GM18907 (cell line): Measurements from ENCODE around the gene EDN2.

Source experiments
- ATAC-seq: cut with Tn5 transposase; IDR thresholded peaks from one replicate; pipeline ENCODE4 v1.9.1; 2021; ENCODE audit warnings: mild to moderate bottlenecking, moderate library complexity; ENCODE audit not compliant: unreplicated experiment

EDN2 gene

DNA sequence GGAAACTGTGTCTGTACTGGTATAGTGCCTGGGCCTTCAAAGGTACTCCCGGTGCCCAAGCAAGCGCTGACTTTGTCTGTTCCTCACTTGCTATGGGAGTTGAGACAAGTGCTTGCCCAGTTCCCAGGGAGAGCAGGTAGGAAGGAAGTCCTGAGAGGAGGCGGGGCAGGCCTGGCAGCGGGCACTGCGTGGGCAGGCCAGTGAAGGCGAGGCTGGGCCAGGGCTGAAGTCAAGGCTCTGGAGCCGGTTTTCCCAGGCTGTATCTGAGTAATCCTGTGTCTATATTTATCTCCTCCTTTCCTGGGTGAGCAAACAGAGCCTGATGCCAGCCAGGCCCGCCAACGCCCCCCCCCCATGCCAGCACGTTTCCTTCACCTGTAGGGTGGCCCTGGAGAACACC lies 15.9 kb upstream of the EDN2 start:
- no peak for ATAC-seq

DNA sequence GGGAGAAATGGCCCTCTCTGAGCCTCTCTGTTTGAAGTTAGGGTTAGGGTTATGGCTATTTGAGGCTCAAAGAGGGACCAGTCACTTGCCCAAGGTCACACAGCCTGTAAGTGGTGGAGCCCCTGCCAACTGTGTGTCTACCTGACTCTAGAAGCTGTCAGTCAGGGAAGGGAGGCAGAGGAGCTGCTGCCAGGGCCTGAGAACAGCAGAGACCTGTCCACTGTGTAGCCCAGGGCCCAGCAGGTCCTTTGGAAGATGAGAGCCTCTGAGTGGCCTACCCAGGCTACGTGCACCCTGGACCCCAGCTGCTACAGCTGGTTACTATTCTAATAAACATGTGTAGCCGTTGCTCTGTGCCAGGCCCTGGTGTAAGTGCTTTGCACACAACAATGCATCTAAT lies 15.1 kb upstream of the EDN2 start:
- ATAC-seq, result no peak

DNA sequence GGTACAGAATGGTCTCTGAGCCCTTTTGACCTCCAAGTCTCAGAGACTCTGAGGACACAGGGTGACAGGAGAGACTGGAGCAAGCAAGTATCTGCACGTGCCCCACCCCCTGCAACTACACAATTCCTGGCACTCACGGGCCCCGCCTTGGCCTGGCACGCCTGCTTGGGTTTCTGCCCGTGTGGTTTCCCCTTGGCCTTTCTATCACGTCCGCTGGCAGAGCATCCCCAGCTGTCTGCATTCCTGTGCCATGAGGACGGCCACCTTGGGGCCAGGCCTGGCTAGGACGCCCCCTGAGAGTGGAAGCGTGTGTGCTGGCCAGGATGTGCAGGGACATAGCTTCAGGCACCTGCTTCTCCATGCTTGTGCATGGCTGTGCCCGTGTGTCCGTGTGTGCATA lies 14.3 kb upstream of the EDN2 start:
- no peak for ATAC-seq

DNA sequence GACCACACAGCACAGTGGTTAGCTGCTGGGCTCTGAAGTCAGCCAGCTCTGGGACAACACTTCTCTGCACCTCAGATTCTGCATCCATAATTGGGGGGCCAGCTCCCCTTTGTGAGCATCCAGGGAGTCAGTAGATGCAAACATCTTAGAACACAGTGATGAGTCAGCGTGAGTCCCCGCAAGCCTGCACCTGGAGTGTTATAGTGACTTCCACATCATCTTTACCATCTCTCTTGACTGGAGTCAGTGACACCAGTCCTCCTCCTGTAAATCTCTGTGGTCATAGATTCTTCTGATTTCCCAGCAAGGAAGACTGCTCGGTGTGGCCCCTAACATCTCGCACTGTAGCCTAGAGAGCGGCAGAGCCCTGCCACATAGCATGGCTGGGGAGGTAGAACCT lies 13.9 kb upstream of the EDN2 start:
- no peak for ATAC-seq

DNA sequence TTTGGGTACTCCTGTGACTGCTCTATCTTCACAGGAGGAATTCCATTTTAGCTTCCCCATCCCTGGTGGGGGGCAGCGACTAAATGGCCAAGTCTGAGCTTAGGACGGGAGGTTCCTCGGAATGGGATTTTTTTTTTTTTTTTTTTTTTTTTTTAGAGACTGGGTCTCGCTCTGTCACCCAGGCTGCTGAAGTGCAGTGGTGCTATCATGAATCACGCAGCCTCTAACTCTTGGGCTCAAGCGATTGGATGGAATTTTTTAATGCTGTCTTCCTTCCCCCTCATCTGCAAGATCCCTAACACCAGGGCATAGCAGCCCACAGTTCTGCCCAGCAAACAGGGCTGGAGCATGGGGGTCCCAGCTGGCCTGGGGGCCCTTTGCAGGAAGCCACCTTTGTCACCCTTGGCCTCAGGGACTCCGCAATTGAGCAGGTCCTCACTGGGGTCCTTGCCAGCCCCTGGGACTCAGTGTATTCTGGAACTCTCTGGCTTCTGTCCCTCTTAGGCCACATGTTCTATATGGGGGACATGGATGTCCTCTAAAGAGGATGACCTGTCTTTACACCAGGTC lies 13.1 kb upstream of the EDN2 start:
- ATAC-seq, result no peak

DNA sequence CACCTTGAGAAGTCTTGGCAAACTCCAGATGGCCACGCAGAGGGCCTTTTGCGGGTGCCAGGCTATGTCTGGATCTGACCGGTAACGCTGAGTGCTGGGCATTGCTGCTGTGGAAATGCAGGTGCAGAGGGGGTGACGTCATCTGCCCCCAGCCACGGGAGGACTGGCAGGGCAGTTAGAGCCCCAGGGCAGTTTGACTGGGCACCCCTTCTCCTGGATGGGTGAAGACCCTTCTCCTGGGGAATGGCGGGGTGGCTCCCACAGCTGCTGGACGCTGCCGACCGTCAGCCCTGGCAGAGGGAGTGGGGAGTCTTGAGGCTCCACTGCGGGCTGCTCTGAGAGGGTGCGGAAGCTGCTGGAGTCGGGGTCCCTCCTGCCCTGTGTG lies 12.6 kb upstream of the EDN2 start:
- no peak for ATAC-seq

DNA sequence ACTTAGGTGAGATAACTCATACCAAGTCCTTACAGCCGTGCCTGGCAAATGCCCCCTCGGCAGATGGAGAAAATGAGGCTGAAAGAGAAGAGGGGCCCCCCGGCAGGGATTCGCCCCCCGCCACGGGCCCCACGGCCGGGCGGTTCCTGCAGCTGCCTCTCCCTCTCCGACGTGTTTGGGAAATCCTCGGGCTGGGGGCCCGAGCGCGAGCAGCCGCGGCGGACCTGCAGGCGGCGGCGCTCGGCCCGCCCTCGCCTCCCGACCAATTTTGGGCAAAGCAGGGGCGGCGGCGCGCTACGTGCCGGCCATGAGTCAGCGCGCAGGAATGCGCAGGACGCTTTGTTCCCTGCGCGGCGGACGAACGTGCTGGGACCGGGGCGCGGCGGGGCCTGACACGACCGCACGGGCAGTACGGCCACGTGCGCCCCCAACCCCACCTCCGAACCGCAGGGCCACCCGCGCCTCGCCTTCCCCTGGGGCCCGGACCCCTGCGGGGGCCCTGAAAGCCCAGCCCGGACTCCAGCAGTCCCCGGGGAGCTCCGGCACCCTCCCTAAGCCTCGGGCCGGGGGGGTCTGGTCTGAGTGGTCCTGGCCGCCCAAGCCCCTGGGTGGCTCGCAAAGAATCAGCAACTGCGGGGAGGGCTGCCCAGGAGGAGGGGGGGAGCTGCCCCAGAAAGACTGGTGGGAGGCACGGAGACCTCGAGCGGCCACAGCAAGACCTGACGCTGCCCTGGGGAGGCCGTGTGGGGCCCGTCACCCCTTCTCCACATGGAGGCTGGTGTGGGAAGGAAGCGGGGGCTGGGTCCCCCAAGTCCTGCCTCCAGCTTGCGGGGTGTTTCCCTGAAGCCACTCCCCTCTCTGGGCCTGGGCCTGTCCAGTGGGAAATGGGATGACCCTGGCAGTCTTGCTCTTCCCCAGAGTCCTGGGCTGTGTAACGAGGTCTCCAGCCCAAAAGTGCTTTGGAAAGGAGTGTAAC lies 11.9 kb upstream of the EDN2 start:
- no peak for ATAC-seq

DNA sequence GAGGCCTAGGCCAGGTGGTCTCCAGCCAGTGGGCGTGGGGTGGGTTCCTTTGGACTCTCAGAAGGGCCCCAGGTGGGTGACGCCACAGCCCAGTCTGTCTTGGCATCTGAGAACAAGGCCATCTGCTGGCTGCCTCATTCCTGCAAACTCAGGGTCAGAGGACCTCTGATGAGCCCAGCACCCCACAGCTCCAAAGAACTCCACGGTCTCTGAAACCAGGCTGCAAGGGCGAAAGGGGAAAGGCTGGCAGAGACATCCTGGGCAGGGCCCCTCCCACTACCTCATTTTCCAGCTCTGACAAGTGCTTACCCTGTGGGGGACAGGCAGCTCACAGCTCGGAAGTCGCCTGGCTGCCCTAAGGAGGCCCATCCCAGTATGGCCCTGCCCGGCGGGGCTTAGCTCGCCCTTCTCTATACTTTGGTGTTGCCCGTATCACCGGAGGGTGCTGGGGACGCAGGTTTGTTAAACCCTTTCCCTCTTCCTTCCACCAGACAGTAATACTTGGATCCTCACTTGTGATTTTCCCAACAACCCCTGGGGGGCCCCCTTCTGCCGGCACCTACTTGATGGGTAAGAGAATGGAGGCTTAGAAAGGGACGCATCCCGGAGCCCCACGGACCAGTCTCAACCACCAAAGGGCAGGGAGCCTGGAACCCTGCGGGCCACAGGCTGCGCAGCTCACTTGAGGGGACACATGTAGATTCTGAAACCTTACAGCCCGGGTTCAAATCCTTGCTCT lies 10.9 kb upstream of the EDN2 start:
- ATAC-seq, result no peak

DNA sequence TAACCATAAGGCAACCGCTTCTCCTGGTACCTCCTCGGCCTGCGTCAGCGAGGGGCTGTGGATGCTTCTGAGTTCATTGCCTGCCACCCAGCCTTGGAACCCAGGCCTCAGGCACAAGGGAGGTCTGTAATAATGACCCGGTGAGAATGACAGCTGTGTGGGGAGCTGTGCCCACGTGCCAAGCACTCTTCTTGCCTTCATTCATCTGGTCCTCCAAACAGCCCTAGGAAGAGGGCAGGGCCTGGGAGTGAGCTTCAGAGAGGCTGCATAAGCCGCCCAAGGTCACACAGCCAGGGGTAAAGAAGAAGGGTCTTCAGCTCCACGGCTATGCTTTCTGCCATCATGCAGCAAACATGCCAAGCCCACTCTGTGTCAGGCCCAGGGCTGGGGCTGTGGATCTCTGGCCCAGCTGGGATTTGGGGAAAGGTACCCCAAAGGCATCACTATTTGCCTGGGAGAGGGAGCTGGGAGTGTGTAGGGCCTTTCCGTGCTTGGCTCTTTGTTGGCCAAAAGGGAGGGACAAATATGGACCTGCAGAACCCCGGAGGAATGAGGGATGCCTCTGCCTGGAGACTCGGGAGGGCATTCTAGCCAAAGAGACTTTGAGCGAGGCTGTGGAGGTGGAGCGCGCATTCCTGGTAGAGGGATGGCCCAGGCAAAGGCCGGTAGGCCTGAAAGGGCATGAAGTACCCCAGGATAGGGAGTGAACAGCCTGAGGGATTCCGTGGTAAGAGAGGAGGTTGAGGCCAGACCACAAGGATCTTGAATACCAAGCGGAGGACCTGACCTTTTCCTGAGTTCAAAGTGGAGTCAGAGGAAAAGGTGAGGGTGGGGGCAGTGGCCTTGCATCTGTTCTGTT lies 10.1 kb upstream of the EDN2 start:
- ATAC-seq, result no peak

DNA sequence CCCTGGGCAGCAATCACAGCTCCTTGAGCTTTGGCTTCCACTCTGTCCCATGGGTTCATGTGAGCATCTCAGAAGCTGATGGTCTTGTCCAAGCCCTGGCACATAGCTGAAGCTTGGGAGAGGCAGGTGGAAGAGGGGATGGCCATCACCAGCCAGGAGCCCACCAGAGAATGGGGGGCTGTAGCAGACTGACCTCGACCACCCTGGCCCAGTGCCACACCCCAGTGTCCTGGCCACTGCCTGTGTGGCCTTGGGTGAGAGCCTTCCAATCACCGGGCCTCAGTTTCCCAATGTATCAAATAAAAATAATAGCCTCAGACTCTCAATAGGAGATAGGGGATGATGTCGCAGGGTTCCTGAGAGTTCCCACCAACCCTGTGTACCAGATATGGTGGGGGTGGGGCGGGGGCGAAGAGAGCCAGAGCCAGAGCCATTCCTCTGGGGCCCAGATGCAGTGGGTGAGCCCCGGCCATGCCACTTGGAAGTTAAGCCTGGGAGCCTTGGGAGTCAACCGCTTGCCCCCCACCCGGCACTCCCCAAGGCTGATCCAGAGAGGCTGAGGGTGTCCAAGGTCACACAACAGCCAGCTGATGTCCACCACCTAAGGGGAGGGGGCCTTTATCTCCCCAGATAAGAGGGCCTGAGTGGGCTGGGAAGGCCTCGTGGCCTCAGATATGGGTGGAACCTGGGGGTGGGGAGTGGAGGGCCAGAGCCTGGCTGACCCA lies 9.3 kb upstream of the EDN2 start:
- ATAC-seq, result no peak

DNA sequence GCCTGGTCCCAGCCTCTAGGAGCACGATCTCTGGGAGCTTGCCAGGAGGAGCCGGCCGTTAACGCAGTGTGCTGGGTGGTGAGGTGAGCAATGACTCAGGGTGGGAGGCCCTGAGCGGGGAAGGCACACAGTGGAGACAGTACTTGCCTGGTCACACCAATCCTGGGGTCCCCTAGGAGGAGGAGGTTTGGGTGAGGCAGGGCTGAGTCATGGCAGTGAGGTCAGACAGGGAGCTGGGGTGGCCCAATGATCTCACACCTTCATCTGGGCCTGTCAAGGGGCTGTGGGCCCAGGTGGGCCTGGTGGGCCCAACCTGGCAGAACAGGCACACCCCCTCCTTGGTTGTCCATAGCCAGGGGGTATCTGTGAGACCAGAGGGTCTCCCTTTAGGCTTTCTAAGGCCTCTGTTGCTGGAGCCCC lies 8.6 kb upstream of the EDN2 start:
- no peak for ATAC-seq

DNA sequence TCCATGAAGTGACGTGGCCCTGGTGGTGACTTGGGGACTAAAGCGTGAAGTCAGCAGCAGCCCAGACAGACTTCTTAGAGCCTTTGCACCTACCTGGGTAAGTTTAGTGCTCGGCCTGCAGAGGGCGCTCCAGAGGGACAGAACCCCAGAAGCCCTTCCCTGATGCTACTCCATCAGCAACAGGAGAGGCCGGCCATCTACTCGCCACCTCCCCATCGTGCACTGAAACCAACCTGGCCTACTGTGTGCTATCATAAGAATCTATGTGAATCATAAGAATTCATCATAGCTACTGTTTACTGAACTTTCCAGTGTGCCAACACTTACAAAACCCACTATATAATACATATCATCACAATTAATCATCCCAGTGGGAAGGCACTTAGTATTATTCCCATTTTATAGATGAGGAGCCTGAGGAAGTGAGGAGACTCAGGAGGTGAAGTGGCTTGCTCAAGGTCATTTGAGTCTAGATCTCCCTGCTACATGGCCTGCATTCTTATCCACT lies 7.9 kb upstream of the EDN2 start:
- ATAC-seq, result no peak

DNA sequence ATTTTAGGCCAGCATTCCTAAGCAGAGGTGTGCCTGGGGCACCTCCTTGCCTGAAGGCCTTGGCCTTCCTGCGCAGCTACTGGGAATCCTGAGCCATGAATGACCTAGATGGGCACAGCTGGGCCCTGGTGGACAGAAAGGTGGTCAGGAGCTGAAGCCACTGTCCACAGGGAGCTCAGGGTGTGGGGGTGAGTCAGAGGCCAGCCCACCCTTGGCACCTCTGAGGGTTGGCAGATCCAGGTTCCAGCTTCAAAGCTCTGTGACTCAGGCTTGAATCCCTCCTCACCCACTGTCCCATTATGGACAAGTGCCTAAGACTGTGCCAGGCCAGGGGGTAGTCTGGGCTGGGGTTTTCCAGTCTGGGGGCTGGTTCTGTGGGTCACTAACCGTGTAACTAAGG lies 6.4 kb upstream of the EDN2 start:
- no peak for ATAC-seq

DNA sequence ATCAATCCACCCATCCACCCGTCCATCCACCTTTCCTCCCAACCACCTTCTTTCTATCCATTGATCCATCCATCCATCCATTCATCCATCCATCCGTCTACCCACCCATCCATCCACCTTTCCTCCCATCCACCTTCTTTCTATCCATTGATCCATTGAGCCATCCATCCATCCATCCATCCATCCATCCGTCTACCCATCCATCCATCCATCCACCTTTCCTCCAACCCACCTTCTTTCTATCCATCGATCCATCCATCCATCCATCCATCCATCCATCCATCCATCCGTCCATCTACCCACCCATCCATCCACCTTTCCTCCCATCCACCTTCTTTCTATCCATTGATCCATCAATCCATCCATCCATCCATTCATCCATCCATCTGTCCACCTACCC lies 5.1 kb upstream of the EDN2 start:
- no peak for ATAC-seq

DNA sequence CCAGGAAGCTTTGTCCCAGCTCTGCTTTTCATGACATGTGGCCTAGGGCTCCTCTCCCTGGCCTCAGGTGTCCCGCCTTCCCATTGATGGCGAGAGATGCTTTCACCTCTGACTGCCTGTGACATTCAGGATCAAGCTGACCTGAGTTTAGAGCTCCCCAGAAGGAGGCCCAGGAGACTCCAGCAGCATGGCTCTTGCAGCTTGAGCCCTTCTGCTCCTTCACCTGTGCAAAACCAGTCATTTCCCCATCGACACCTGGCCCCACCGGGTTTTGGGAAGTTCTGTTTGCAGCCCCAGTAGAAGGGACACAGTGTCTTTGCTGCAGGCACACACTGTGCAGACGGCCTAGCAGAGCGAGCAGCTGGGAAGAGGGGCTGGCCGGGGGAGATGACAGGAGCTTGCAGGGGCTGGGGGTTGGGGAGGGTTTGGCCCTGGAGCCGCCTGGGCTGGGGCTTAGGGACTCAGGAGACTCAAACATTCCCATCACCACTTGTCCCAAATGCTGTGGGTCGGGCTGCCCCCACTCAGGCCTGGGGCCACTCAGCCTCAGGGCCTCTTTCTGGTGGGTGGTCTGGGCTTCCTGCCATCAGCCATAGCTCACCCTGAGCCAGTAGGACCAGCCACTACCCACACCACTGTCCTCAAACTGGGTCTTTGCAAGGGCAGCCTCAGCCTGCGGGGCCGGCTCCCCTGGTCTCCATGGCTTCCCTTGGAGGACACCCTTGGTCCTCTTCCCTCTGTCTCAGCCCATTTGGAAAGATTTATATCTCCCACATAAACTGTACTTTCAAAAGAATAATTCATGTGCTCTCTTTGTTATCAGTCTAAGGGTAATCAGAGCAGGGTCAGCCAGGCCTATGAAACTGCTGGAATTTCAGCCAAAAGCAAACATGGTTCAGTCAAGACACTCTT lies 3.8 kb upstream of the EDN2 start:
- no peak for ATAC-seq

DNA sequence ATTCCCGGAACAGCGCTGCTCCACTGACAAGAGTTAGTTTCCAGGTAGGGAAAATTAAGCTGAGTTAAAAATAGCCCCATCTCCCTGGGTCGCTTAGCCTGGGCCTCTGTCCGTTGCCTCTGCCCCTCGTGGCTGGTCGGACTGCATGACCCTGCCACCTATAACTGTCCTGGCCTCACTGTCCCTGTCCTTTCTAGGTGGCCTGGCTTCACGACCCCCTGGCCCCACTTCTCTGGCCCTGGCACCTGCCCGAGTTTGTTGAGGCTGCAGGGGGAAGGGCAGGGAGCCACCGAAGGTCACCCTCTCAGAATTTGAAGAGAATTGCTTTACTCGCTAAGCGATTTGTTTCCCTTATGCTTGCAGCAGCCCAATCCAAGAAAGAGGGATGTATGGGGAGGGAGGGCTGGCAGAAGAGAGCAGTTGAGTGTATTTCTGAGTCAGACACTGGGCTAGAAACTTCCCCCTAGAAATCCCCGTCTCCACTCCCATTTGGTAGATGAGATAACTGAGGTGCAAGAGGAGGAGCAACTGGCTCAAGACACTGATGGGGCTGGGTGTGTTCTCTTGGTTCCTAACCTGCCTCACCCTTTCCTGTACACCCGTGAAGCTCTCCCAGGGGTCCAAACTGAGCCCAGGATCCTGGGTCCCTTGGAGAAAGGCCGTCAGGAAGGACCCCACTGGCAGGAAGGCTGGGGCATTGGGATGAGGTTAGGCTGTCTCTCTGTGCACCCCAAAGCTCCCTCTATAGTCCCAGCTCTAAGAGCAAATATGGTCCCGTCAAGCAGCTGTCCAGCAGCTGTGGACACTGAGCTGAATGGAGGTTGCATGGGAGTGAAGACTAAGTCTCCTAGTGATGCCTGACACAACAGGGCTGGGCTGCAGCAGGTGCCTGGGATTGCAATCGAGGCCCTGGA lies 2.9 kb upstream of the EDN2 start:
- ATAC-seq, result no peak

DNA sequence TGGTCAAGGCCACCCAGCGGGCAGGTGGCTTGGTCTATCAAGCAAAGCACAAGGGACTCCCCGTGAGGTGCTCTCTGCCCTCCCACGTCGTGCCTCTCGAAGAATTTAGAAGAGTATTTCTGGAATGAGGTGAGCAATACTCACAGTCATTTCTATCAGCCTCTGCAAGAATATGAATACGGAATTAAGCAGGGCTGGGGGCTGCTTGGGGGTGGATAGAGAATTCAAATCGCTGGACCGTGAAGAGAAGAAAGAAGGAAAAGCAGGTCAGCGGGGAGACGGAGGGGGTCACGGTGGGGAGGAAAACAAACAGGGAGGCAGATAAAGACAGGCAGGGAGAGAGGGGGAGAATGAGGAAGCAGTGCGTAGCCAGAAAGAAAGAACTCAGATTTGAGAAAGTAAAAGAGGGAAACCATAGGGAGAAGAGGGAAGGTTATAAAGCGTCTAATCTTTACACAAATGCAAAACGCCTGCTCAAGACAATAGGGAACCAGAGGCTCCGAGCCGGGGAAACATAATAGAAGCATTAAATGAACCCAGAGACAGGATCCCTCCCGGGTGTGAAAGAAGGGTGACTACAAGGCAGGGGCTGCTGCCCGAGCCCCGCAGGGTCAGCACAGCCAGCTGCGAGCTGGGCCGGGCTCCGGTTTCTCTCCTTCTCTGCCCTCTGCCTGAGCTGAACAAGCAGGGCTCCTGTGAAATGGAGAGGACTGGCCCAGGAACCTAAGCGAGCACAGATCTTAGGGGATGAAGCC lies 2.1 kb upstream of the EDN2 start:
- ATAC-seq, result no peak
